HG02981 (cell line): ENCODE results near the gene SERPINI2.

Experiments used
- ATAC-seq: cut with Tn5 transposase; IDR thresholded peaks from one replicate; pipeline ENCODE4 v1.9.1; 2021; ENCODE audit warnings: mild to moderate bottlenecking, moderate library complexity; ENCODE audit not compliant: unreplicated experiment

Gene SERPINI2, protein sequence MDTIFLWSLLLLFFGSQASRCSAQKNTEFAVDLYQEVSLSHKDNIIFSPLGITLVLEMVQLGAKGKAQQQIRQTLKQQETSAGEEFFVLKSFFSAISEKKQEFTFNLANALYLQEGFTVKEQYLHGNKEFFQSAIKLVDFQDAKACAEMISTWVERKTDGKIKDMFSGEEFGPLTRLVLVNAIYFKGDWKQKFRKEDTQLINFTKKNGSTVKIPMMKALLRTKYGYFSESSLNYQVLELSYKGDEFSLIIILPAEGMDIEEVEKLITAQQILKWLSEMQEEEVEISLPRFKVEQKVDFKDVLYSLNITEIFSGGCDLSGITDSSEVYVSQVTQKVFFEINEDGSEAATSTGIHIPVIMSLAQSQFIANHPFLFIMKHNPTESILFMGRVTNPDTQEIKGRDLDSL

DNA sequence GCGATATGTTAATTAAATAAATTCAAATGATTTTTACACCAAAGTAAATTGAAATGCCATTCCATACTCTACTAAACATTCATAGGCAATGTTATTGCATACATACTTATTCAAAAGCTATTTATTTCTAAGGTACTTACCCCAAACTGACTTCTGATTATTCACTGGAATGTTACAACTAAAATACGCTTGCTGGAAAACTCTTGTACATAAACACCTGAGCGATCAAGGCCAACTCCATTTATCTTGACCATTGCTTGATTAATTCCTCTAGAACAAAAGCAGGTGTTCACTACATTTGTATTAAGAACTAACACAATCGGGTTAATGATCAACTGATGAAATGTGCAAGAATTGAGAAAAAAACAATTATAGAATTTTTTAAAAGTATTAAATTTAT is at the start of gene SERPINI2:
Gene SERPINI2, minus strand, starts transcription at position 180 of the 400 bp plus-strand sequence. CDS start 2,208 bp downstream, outside the sequence.
- ATAC-seq = no peak

- ATAC-seq = no peak
Measured at GRCh38 chr3:167521006-167521355, 47.1 kb upstream of the SERPINI2 start.

DNA sequence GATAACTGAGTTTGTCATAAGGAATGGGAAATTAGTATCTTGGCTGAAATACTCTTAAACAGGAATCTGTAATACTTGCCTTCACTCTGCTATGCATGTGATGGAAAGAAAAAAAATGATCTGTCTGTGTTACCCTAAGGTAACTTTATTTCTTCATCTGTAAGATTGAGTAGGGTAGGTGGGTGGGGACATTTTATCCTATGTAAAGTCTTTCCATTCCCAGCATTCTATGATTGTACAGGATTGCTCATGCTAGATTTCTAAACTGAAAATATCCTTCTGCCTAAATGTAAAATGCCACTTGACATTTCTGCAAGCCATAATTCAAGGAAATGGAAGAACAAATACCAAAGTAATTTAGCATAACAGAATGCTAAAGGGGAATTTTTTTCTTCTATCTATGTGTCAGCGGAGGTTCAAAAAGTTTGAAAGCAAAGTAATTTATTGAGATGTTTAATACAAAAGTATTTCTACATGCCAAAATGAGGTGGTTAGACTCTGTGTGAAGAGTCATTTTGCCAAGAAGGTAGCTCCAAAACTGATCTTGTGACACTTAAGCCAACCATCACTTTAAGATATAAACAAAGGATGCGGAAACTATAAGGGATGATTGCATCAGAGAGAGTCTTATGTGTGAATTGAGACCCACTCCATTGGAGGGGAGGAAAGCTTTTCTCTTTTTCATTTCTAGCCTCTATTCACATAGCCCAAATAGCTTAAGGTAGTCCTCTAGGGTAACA is 46.6 kb upstream of the SERPINI2 start:
- ATAC-seq = no peak

- no peak for ATAC-seq
Measured at GRCh38 chr3:167507954-167508353, 34.1 kb upstream of the SERPINI2 start.

GRCh38 chr3:167502401-167502800 is 28.6 kb upstream of the SERPINI2 start:
- ATAC-seq = no peak

GRCh38 chr3:167501941-167502340 is 28.1 kb upstream of the SERPINI2 start:
- no peak for ATAC-seq

DNA sequence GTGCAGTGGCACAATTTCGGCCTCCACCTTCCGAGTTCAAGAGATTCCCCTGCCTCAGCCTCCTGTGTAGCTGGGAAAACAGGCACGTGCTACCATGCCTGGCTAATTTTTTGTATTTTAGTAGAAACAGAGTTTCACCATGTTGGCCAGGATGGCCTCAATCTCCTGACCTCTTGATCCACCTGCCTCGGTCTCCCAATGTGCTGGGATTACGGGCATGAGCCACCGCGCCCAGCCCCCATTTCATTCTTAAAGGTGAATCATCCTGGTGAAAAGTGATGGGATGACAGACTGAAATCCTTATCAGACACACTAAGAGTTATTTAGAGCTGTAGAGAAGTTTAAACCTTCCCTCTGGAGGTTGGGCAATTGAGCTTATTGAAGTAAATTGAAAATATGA is 24.1 kb upstream of the SERPINI2 start:
- ATAC-seq = no peak

DNA sequence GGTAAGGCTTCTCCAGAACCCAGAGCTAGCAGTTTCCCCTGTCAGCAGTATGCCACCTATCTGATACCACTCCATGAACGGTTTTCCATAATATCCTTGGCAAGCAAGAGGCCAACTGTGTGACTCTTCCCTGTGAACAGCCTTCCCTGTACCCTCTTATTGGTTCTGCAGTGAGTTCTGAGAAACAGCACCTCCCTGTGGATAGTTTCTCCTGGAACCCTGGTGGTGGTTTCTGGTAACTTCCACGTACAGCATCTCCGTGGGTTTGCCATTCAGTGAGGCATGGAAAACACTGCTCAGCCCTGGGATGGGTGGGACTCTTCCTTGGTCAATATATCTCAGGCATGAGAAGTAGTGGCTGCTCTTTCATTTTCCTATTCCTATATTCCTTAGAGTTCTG is 19.4 kb upstream of the SERPINI2 start:
- no peak for ATAC-seq

DNA sequence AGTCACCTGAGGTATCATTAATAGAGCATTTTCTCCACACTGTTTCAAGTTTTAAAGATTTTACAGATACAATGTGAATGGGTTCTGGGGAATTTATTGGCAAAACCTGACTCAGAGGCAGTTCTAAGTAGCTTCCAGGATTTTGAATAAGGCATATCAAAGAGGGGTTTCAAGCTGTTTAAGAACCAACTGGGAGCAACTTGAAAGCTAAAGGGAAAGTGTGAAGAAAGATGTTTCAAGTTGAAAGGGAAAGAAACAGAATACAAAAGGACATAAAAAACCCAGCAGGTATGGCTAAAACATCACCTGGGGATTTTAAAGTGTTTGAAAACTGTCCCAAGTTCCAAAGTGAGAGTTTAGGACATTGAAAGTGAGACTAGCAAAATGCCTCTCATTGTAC is 17.8 kb upstream of the SERPINI2 start:
- ATAC-seq = no peak

GRCh38 chr3:167489571-167489970 is 15.7 kb upstream of the SERPINI2 start:
- ATAC-seq = no peak

DNA sequence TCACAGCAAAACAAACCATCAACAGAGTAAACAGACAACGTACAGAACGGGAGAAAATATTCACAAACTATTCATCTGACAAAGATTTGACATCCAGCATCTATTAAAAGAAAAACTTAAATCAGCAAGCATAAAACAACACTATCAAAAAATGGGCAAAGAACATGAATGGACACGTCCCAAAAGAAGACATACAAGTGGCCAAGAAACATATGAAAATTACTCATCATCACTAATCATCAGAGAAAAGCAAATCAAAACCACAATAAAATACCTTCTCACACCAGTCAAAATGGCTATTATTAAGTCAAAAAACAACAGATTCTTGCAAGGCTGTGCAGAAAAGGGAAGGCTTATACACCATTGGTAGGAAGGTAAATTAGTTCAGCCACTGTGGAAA is 13.7 kb upstream of the SERPINI2 start:
- ATAC-seq = no peak

DNA sequence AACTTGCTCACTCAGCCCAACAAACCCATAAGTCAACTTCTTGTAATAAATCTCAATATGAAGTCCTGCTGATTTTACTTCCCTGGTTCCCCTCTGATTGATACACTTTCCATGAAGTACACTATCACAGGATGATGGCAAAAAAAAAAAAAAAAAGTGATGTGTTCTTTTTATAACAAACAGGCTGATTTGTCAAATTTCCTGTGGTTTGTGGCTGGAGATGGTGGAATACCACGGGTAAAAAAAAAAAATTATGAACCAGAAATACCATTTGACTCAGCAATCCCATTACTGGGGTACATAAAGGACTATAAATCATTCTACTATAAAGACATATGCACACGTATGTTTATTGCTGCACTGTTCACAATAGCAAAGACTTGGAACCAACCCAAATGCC is 10.7 kb upstream of the SERPINI2 start:
- ATAC-seq = no peak

- ATAC-seq = no peak
Measured at GRCh38 chr3:167483708-167484475, 10.1 kb upstream of the SERPINI2 start.

- no peak for ATAC-seq
Measured at GRCh38 chr3:167481164-167481563, 7.3 kb upstream of the SERPINI2 start.

- ATAC-seq = no peak
Measured at GRCh38 chr3:167480748-167481147, 6.9 kb upstream of the SERPINI2 start.

DNA sequence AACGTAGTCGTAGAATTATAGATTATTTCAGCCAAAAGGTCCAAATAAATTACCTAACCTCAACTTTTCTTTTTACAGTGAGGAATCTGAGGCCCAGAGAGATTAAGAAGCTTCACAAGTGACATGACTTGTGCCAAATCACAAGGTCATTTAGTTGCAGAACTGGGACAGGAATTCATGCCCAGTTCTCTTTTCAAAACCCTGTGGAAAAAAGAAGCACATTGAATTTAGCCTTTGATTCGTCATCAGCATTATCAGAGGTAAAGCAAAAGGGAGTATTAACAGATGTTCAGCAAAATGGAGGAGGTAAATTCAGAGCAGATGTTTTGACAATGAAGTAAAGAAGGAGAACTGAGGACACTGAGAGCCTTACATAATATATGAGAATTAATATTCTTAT is 4.5 kb downstream of the SERPINI2 start:
- ATAC-seq = no peak

GRCh38 chr3:167467848-167468611 is 5.8 kb downstream of the SERPINI2 start:
- ATAC-seq = no peak

DNA sequence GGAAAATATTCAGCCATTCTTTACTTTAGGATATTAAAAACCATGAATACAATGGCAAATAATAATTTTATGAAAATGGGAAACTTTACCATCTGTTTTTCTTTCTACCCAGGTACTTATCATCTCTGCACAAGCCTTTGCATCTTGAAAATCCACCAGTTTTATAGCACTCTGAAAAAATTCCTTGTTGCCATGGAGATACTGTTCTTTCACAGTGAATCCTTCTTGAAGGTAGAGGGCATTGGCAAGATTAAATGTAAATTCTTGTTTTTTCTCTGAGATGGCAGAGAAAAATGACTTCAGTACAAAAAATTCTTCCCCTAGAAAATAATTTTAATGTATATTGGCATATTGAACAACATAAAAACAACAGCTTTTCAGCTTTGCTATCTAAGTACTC is 6.9 kb downstream of the SERPINI2 start:
- ATAC-seq = no peak

DNA sequence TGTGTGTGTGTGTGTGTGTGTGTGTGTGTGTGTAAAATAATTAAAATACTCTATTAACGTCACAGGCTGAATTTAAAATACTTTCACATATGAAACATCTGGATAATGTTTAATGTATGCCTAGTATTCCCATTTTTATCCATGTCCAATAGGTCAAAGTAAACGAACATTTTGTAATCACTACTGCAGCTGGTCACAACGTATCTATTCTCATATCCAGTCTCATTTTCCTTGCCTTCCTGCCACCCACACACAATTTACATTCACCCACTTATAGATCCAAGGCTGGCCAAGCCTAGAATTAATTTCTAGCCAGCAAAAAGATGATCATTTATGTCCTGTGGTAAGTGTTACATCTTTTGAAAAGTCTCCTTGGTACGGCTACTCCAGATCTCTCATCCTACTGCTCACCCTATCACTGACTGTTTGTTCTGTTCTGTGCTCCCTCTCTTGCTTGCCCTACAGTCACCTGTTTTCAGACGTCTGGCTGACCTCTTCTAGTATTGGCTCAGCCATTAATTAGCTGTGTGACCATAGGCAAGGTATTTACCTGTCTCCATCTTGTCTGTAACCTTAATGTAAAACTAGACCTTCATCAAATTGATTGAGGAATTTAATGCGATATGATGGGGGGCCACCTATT is 17.6 kb downstream of the SERPINI2 start:
- no peak for ATAC-seq

- ATAC-seq = no peak
Measured at GRCh38 chr3:167453815-167454214, 20.0 kb downstream of the SERPINI2 start.
